SU-DHL-6 (cell line): ENCODE data around the gene RASGRF1.

Experiments used
- H2AFZ ChIP-seq: fragments of 200-600 bp; sonication (generic); 2 replicates; pipeline ENCODE4 v1.6.1; 2014; ENCODE audit warnings: low read depth, mild to moderate bottlenecking, moderate library complexity, mixed read lengths, antibody characterized with exemption, low read length; ENCODE audit not compliant: severe bottlenecking
- H3F3A ChIP-seq: fragments of 200-600 bp; shearing (Covaris generic); 2 replicates; pipeline ENCODE4 v1.6.0; 2016; ENCODE audit warnings: antibody characterized with exemption, mild to moderate bottlenecking; ENCODE audit not compliant: insufficient read depth
- H3K27ac ChIP-seq: fragments of 200-600 bp; sonication (generic); 2 replicates; pipeline ENCODE4 v1.5.1; 2016; ENCODE audit warnings: low read depth, mild to moderate bottlenecking, low read length, moderate library complexity, mixed read lengths
- H3K27me3 ChIP-seq: fragments of 200-600 bp; sonication (generic), shearing (Covaris generic); 2 replicates; pipeline ENCODE4 v1.6.0; 2014; ENCODE audit warnings: mild to moderate bottlenecking, low read length
- H3K36me3 ChIP-seq: fragments of 200-600 bp; sonication (generic); 2 replicates; pipeline ENCODE4 v1.6.1; 2014; ENCODE audit warnings: mild to moderate bottlenecking, low read length, mixed read lengths
- H3K4me2 ChIP-seq: fragments of 300-600, 200-600 bp; shearing (Covaris generic), sonication (generic); 2 replicates; pipeline ENCODE4 v1.6.0; 2014; ENCODE audit warnings: low read length, low read depth, mild to moderate bottlenecking; ENCODE audit not compliant: poor library complexity, severe bottlenecking
- H3K4me3 ChIP-seq: fragments of 200-600 bp; sonication (generic); 2 replicates; pipeline ENCODE4 v1.5.1; 2014; ENCODE audit warnings: antibody characterized with exemption, low read length, mild to moderate bottlenecking, mixed read lengths; ENCODE audit not compliant: insufficient read depth, poor library complexity, severe bottlenecking
- H3K79me2 ChIP-seq: fragments of 200-600 bp; sonication (generic); 2 replicates; pipeline ENCODE4 v1.6.1; 2014; ENCODE audit warnings: mild to moderate bottlenecking, low read length, moderate library complexity; ENCODE audit not compliant: insufficient read depth
- H3K9ac ChIP-seq: fragments of 200-600 bp; sonication (generic); 2 replicates; pipeline ENCODE4 v1.7.0; 2014; ENCODE audit warnings: mild to moderate bottlenecking, low read length
- H3K9me2 ChIP-seq: fragments of 200-600 bp; sonication (generic); replicated peaks from 2 replicates; pipeline ENCODE4 v1.6.1; 2014; ENCODE audit warnings: low read length; ENCODE audit not compliant: insufficient read depth
- H3K9me3 ChIP-seq: fragments of 200-600 bp; sonication (generic); 2 replicates; pipeline ENCODE4 v1.6.1; 2014; ENCODE audit warnings: low read length, mixed read lengths; ENCODE audit not compliant: insufficient read depth
- H4K20me1 ChIP-seq: fragments of 200-600 bp; sonication (generic); 2 replicates; pipeline ENCODE4 v1.6.1; 2014; ENCODE audit warnings: low read depth, mild to moderate bottlenecking, antibody characterized with exemption, low read length, moderate library complexity, mixed read lengths
- EZH2phosphoT487 ChIP-seq: fragments of 200-600 bp; sonication (generic), shearing (Covaris generic); conservative IDR thresholded peaks from 2 replicates; pipeline ENCODE4 v1.6.1; 2018; ENCODE audit warnings: mild to moderate bottlenecking, antibody characterized with exemption, low read length, moderate library complexity, mixed read lengths
- TF ChIP-seq, protein P1 (sequence below): fragments of 200-600 bp; sonication (generic); IDR thresholded peaks from one replicate; pipeline ENCODE4 v1.5.1; 2017; ENCODE audit warnings: antibody characterized with exemption, mild to moderate bottlenecking, low read length, moderate library complexity; ENCODE audit not compliant: insufficient read depth, poor library complexity, severe bottlenecking

RASGRF1 gene

DNA sequence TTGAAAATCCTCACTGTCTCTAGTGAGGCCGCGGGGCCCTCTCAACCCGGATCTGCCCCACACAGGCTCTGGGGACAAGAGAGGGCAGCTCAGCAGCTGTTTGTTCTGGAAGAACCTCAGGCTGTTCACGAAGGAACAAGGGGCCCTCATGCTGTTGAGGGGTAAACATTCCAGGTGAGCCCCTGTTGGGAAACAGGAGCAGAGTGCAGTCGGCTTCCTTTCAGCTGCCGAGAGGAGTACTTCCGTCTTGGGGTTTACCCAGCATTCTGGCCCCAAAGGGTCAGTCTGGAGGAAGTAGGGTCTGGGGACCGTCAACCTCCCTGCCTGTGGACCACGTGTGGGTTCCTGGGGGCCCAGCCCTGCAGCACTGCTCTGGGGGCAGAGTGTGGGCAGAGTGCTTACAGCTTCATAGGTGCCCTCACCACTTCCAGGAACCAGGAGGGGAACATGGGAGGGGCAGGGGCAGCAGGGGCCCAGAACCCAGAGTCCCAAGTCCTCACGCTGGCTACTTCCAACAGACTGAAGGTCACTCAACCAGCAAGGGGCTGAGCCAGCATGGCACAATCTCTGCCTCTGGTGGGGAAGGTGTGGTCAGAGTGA lies 96.5 kb downstream of the RASGRF1 start:
- Histone ChIP-seq H3K9ac (no peak overlapping the region), H2AFZ (no peak overlapping the region), H3K4me3 (no peak overlapping the region), H3K36me3 (no peaks in the 10 kb centered on the region), H3K27ac (no peak overlapping the region), H4K20me1 (no peaks in the 10 kb centered on the region), H3K4me2 (no peak overlapping the region), H3K9me2 (no peaks in the 10 kb centered on the region), H3K9me3 (no peaks in the 10 kb centered on the region), H3F3A (no peaks in the 10 kb centered on the region), H3K27me3 (no peaks in the 10 kb centered on the region), H3K79me2 (no peaks in the 10 kb centered on the region)
- TF ChIP-seq, protein P1, sequence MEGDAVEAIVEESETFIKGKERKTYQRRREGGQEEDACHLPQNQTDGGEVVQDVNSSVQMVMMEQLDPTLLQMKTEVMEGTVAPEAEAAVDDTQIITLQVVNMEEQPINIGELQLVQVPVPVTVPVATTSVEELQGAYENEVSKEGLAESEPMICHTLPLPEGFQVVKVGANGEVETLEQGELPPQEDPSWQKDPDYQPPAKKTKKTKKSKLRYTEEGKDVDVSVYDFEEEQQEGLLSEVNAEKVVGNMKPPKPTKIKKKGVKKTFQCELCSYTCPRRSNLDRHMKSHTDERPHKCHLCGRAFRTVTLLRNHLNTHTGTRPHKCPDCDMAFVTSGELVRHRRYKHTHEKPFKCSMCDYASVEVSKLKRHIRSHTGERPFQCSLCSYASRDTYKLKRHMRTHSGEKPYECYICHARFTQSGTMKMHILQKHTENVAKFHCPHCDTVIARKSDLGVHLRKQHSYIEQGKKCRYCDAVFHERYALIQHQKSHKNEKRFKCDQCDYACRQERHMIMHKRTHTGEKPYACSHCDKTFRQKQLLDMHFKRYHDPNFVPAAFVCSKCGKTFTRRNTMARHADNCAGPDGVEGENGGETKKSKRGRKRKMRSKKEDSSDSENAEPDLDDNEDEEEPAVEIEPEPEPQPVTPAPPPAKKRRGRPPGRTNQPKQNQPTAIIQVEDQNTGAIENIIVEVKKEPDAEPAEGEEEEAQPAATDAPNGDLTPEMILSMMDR = no peak
- no peak for TF ChIP-seq EZH2phosphoT487

GRCh38 chr15:78993257-78993930 lies 97.2 kb downstream of the RASGRF1 start:
- Histone ChIP-seq H3K4me2 (no peak overlapping the region), H3K9me2 (no peaks in the 10 kb centered on the region), H3K27me3 (no peaks in the 10 kb centered on the region)

DNA sequence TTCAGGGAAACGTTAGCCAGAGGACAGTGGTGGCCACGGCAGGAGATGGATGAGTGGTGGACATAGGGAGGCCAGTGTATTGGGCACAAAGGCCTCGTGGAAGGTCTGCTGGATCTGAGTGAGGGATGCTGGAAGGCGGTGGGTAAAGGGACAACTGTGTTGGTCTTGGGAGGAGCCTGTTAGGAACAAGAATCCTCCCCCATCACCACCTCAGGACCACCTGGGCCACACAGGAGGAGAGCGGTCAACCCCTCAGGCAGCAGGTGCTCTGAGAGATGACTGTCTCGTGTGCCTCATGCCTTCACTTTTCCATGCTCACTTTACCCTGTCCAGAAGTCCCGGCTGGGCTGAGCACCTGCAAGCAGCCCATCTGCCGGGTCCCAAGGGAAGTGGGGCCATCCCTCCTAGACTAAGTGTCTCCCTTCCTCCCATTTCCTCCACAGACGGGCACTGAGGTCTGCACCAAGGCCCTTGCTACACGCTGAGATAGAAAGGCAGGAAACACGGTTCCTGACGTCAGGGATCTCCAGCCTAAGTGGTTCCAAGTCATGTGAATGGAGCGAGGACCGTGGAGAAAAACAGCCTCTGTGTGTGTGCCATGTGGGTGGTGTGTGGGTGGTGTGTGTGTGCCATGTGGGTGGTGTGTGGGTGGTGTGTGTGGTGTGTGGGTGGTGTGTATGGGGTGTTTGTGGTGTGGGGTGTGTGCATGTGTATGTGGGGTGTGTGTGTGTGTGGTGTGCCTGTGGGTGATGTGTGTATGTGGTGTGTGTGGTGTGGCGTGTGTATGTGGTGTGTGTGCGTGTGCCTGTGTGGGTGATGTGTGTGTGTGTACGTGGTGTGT lies 97.9 kb downstream of the RASGRF1 start:
- Histone ChIP-seq H3K27me3 (no peaks in the 10 kb centered on the region), H3F3A (no peaks in the 10 kb centered on the region), H3K4me2 (no peak overlapping the region), H2AFZ (no peak overlapping the region), H4K20me1 (no peaks in the 10 kb centered on the region), H3K9me2 (no peaks in the 10 kb centered on the region), H3K9ac (no peak overlapping the region), H3K4me3 (no peak overlapping the region), H3K79me2 (no peaks in the 10 kb centered on the region), H3K9me3 (no peaks in the 10 kb centered on the region), H3K36me3 (no peaks in the 10 kb centered on the region), H3K27ac (no peak overlapping the region)
- TF ChIP-seq, protein P1 = no peak
- no peak for TF ChIP-seq EZH2phosphoT487

More at GRCh38 chr15:78993257-78993930, 97.2 kb downstream of the RASGRF1 start:
- Histone ChIP-seq H3K36me3 (no peaks in the 10 kb centered on the region), H3K9ac (no peak overlapping the region), H3F3A (no peaks in the 10 kb centered on the region), H3K4me3 (no peak overlapping the region), H3K27ac (no peak overlapping the region), H3K9me3 (no peaks in the 10 kb centered on the region), H4K20me1 (no peaks in the 10 kb centered on the region), H2AFZ (no peak overlapping the region), H3K79me2 (no peaks in the 10 kb centered on the region)
- TF ChIP-seq, protein P1 = no peak
- TF ChIP-seq EZH2phosphoT487 = no peak
